K562 (cell line): Measurements from ENCODE around the gene ILF3. TPM values are rescaled to one million over a fixed set of nuclear protein-coding genes. Genes with fewer than 3 reads are reported as not detected.
A peak's percentile ranks its signal among the peaks of the same experiment; 100 is the strongest.

Experiments used
- ARHGAP35 ChIP-seq: fragments of 450-650 bp; IDR thresholded peaks from 2 replicates; pipeline ENCODE4 v1.6.1; 2018; ENCODE audit not compliant: partially characterized antibody
- BRCA1 ChIP-seq, 2 experiments: fragments of 450-650 bp in 1 of 2; sonication (generic) in 1 of 2; formaldehyde crosslinking in 1 of 2; IDR thresholded peaks; 2 replicates each; pipeline versions ENCODE4 v1.5.0 to v1.6.1; 2017 to 2020; ENCODE audit warnings: mild to moderate bottlenecking in 1 of 2, missing genetic modification reagents in 1 of 2
- CTBP1 ChIP-seq: fragments of 450-650 bp; IDR thresholded peaks from 2 replicates; pipeline ENCODE4 v1.6.1; 2016; ENCODE audit warnings: borderline replicate concordance
- ETV5 ChIP-seq: sonication (generic); formaldehyde crosslinking; IDR thresholded peaks from 2 replicates; pipeline ENCODE4 v1.4.0; 2020; ENCODE audit warnings: low read depth, mild to moderate bottlenecking, missing genetic modification reagents
- FOXA3 ChIP-seq, 2 experiments: fragments of 450-650 bp in 1 of 2; sonication (generic) in 1 of 2; formaldehyde crosslinking; IDR thresholded peaks in 1 of 2; conservative IDR thresholded peaks in 1 of 2; 2 replicates each; pipeline versions ENCODE4 v1.4.0 to v1.8.0; 2020 to 2022; ENCODE audit warnings: mild to moderate bottlenecking in 2 of 2, missing genetic modification reagents in 1 of 2
- HDAC8 ChIP-seq: fragments of 450-650 bp; IDR thresholded peaks from 2 replicates; pipeline ENCODE4 v1.6.1; 2016; ENCODE audit warnings: mild to moderate bottlenecking, missing genetic modification characterization, moderate library complexity, missing compliant biosample characterization
- HDGF ChIP-seq: fragments of 450-650 bp; IDR thresholded peaks from 2 replicates; pipeline ENCODE4 v1.6.1; 2016
- NONO ChIP-seq, 2 experiments: fragments of 200-400 bp in 1 of 2; fragments of 450-650 bp in 1 of 2; formaldehyde crosslinking in 1 of 2; IDR thresholded peaks; 2 replicates each; pipeline ENCODE4 v1.6.1; 2017; ENCODE audit warnings: low read depth in 2 of 2, mild to moderate bottlenecking in 2 of 2, moderate library complexity in 2 of 2, low read length in 1 of 2
- NRF1 ChIP-seq, 2 experiments: fragments of 450-650 bp; IDR thresholded peaks in 1 of 2; conservative IDR thresholded peaks in 1 of 2; 2 replicates each; pipeline ENCODE4 v1.6.1; 2014; ENCODE audit warnings: mild to moderate bottlenecking in 2 of 2
- NUFIP1 ChIP-seq: fragments of 450-650 bp; IDR thresholded peaks from 2 replicates; pipeline ENCODE4 v1.6.1; 2018; ENCODE audit not compliant: partially characterized antibody
- PKNOX1 ChIP-seq: fragments of 450-650 bp; IDR thresholded peaks from 2 replicates; pipeline ENCODE4 v1.6.1; 2016
- PRMT5 ChIP-seq: sonication (generic); formaldehyde crosslinking; IDR thresholded peaks from 2 replicates; pipeline ENCODE4 v1.5.0; 2020; ENCODE audit warnings: missing genetic modification reagents
- SLC30A9 ChIP-seq: fragments of 250-450 bp; sonication (Bioruptor Pico); IDR thresholded peaks from 2 replicates; pipeline ENCODE4 v1.8.0; 2022; ENCODE audit warnings: mild to moderate bottlenecking, moderate library complexity
- SRSF1 ChIP-seq: fragments of 200-400 bp; formaldehyde crosslinking; IDR thresholded peaks from 2 replicates; pipeline ENCODE4 v1.6.1; 2017; ENCODE audit warnings: mild to moderate bottlenecking, low read depth, low read length, moderate library complexity
- STAT5B ChIP-seq: fragments of 250-450 bp; sonication (Bioruptor Pico); IDR thresholded peaks from 2 replicates; pipeline ENCODE4 v1.8.0; 2021; ENCODE audit warnings: mild to moderate bottlenecking, inconsistent platforms
- ZEB2 ChIP-seq: fragments of 450-650 bp; IDR thresholded peaks from 2 replicates; pipeline ENCODE4 v1.6.1; 2016
- polyA plus RNA-seq, 8 experiments: library from polyadenylated mRNA; depleted of rRNA in 4 of 8; stranded (reverse) in 5 of 8; unstranded in 3 of 8; fragments of >200 nt; fragmentation: Nextera tagmentation in 2 of 8; fragmentation: Illumina TruSeq in 1 of 8; extraction: Ambion mirVana in 2 of 8; extraction: Trizol in 1 of 8; gene quantifications; 2 replicates each; pipeline versions ENCODE4 v1.2.1 to v1.2.3, GENCODE V29; 2011 to 2014; ENCODE audit warnings: inconsistent platforms in 1 of 8, missing spikeins in 1 of 8
- total RNA-seq, 7 experiments: library from RNA; depleted of rRNA in 6 of 7; stranded (reverse); fragments of >200 nt in 6 of 7; fragmentation: Illumina TruSeq in 2 of 7; extraction: Trizol in 2 of 7; gene quantifications; 2 replicates each; pipeline versions ENCODE4 v1.2.1 to v1.2.3, GENCODE V29; 2011 to 2021; ENCODE audit warnings: low replicate concordance in 1 of 7
- TF ChIP-seq, protein P1 (sequence below): sonication (generic); formaldehyde crosslinking; IDR thresholded peaks from 2 replicates; pipeline ENCODE4 v1.8.0; 2023; ENCODE audit warnings: missing genetic modification reagents, mild to moderate bottlenecking, borderline replicate concordance
- TF ChIP-seq, protein P2 (sequence below): sonication (generic); formaldehyde crosslinking; IDR thresholded peaks from 2 replicates; pipeline ENCODE4 v1.8.1; 2023; ENCODE audit warnings: mild to moderate bottlenecking, missing genetic modification reagents

Gene ILF3
- total and polyA plus RNA-seq, 9 of the 15 experiments (the other 6 are each of a cell fraction or from before 2014, with no cell fraction given) = 26.0 to 453 (median 175) TPM

- TF ChIP-seq, protein P1, sequence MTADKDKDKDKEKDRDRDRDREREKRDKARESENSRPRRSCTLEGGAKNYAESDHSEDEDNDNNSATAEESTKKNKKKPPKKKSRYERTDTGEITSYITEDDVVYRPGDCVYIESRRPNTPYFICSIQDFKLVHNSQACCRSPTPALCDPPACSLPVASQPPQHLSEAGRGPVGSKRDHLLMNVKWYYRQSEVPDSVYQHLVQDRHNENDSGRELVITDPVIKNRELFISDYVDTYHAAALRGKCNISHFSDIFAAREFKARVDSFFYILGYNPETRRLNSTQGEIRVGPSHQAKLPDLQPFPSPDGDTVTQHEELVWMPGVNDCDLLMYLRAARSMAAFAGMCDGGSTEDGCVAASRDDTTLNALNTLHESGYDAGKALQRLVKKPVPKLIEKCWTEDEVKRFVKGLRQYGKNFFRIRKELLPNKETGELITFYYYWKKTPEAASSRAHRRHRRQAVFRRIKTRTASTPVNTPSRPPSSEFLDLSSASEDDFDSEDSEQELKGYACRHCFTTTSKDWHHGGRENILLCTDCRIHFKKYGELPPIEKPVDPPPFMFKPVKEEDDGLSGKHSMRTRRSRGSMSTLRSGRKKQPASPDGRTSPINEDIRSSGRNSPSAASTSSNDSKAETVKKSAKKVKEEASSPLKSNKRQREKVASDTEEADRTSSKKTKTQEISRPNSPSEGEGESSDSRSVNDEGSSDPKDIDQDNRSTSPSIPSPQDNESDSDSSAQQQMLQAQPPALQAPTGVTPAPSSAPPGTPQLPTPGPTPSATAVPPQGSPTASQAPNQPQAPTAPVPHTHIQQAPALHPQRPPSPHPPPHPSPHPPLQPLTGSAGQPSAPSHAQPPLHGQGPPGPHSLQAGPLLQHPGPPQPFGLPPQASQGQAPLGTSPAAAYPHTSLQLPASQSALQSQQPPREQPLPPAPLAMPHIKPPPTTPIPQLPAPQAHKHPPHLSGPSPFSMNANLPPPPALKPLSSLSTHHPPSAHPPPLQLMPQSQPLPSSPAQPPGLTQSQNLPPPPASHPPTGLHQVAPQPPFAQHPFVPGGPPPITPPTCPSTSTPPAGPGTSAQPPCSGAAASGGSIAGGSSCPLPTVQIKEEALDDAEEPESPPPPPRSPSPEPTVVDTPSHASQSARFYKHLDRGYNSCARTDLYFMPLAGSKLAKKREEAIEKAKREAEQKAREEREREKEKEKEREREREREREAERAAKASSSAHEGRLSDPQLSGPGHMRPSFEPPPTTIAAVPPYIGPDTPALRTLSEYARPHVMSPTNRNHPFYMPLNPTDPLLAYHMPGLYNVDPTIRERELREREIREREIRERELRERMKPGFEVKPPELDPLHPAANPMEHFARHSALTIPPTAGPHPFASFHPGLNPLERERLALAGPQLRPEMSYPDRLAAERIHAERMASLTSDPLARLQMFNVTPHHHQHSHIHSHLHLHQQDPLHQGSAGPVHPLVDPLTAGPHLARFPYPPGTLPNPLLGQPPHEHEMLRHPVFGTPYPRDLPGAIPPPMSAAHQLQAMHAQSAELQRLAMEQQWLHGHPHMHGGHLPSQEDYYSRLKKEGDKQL (CRISPR knock-in tag) = no peak
- TF ChIP-seq ZEB2 (no peak), FOXA3 (CRISPR knock-in tag; conservative IDR thresholded peaks at IDR 0.05 in 1 of 2, IDR thresholded peaks at IDR 0.05 in 1 of 2) (peak in 1 of 2 experiments; percentile 50; a peak in 1 of 4 replicates), PRMT5 (CRISPR knock-in tag) (no peak), HDGF (0 out of 2 replicates have a peak, but pooled peaks have one; percentile 37), ETV5 (CRISPR knock-in tag) (no peak), NUFIP1 (no peak), SRSF1 (no peak), HDAC8 (tag) (peak; percentile 76; the same call in 1 of the 2 replicates), SLC30A9 (CRISPR knock-in tag) (0 out of 2 replicates have a peak, but pooled peaks have one; percentile 21), BRCA1 (IDR thresholded peaks at IDR 0.05) (no peak), BRCA1 (CRISPR knock-in tag; IDR thresholded peaks at IDR 0.05) (0 out of 2 replicates have a peak, but pooled peaks have one; percentile 65), NONO (IDR thresholded peaks at IDR 0.05; ENCODE audit: low read depth in 2 of 2, low read length in 1 of 2) (peak in 1 of 2 experiments; percentile 52), PKNOX1 (peak; percentile 77), CTBP1 (peak; percentile 66; the same call in 1 of the 2 replicates), NRF1 (conservative IDR thresholded peaks at IDR 0.05 in 1 of 2, IDR thresholded peaks at IDR 0.05 in 1 of 2) (peak in 1 of 2 experiments; percentile 44; a peak in 2 of 4 replicates), STAT5B (CRISPR knock-in tag) (no peak), ARHGAP35 (no peak)
- TF ChIP-seq, protein P2, sequence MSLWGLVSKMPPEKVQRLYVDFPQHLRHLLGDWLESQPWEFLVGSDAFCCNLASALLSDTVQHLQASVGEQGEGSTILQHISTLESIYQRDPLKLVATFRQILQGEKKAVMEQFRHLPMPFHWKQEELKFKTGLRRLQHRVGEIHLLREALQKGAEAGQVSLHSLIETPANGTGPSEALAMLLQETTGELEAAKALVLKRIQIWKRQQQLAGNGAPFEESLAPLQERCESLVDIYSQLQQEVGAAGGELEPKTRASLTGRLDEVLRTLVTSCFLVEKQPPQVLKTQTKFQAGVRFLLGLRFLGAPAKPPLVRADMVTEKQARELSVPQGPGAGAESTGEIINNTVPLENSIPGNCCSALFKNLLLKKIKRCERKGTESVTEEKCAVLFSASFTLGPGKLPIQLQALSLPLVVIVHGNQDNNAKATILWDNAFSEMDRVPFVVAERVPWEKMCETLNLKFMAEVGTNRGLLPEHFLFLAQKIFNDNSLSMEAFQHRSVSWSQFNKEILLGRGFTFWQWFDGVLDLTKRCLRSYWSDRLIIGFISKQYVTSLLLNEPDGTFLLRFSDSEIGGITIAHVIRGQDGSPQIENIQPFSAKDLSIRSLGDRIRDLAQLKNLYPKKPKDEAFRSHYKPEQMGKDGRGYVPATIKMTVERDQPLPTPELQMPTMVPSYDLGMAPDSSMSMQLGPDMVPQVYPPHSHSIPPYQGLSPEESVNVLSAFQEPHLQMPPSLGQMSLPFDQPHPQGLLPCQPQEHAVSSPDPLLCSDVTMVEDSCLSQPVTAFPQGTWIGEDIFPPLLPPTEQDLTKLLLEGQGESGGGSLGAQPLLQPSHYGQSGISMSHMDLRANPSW = peak; percentile 87
Observed at GRCh38 chr19:10718205-10719196, 64.4 kb downstream of the ILF3 start (continued).
